ENCODE data around the gene FASTKD3.
"Not testable (repeated sequence)": the region's sequence is repeated elsewhere in the genome, so short reads cannot be mapped to it uniquely, and the experiment has no call there.

Gene FASTKD3, protein sequence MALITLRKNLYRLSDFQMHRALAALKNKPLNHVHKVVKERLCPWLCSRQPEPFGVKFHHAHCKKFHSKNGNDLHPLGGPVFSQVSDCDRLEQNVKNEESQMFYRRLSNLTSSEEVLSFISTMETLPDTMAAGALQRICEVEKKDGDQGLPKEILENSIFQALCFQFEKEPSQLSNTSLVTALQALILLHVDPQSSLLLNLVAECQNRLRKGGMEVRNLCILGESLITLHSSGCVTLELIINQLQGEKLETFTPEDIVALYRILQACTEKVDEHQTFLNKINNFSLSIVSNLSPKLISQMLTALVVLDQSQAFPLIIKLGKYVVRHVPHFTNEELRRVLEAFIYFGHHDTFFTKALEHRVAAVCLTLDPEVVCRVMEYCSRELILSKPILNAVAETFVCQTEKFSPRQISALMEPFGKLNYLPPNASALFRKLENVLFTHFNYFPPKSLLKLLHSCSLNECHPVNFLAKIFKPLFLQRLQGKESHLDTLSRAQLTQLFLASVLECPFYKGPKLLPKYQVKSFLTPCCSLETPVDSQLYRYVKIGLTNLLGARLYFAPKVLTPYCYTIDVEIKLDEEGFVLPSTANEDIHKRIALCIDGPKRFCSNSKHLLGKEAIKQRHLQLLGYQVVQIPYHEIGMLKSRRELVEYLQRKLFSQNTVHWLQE

DNA sequence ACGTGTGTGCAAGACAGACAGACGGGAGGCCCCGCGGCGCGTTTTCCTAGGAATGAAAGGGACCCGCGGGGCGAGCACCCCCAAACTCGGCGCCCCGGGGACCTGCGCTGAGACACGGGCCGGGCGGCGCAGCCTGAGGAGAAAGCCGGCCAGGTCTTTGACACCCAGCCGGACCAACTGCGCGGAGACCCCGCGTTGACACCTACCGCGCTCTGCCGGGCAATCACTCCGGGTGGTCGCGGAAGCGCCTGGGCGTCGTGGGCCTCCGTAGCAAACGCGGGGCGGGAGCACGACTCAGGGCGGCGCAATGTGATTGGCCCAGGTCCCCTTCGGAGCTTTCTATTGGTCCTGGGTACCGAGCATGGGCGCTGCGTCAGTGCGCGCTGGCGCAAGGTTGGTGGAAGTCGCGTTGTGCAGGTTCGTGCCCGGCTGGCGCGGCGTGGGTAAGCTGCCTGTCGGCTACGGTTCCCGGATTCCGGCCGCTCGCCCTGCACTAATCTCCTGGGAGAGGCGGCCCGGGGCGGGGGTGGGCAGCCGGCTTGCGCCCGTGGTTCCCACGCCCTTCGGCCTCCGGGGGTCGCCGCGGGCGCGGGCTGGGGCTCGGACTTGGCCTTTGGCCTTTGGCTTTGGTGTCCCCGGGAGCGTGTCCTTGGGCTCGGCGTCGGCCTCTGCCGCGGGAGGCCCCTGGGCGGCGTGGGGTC is at the start of gene FASTKD3, which contains the start of gene MTRR:
Gene FASTKD3, minus strand, starts transcription at position 259 of the 701 bp plus-strand sequence. CDS start 948 bp downstream, outside the sequence.
Gene MTRR, plus strand, starts transcription at position 376 of the 701 bp plus-strand sequence. CDS start 1,647 bp downstream, outside the sequence.
- peak; percentile 90 for DNase-seq

DNA sequence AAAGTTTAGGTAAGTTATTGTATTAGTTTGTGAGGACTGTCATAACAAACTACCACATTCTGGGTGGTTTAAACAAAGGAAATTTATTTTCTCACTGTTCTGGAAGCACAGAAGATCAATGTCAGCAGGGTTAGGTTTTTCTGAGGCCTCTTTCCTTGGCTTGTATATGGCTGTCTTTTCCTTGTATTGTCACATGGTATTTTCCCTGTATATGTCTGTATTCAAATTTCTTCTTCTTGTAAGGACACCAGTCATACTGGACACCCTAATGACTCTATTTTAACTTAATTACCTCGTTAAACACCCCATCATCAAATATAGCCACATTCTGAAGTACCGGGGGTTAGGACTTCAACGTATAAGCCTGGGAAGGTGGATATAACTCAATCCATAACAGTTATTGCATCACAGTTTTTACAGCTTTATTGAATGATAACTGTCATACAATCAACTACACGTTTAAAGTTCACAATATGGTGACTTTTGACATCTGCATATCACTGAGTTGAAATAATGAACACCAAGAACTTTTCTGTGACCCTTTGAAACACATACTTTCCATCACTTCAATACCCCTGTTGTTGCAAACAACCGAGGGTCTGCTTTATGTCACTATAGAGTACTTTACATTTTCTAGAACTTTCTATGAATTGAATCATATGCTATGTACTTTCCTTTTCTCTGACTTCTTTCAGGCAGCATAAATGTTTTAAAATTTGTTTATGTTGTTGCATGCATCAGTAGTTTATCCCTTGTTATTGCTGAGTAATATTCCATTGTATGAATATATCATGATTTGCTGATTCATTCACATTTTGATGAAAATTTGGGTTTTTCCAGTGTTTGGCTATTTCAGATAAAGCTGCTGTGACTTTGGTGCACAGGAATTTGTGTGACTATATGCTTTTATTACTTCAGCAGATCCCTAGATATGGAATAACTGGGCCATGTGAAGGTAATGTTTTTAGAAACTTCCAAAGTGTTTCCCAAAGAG is 48.6 kb upstream of the FASTKD3 start:
- no peak for DNase-seq

DNA sequence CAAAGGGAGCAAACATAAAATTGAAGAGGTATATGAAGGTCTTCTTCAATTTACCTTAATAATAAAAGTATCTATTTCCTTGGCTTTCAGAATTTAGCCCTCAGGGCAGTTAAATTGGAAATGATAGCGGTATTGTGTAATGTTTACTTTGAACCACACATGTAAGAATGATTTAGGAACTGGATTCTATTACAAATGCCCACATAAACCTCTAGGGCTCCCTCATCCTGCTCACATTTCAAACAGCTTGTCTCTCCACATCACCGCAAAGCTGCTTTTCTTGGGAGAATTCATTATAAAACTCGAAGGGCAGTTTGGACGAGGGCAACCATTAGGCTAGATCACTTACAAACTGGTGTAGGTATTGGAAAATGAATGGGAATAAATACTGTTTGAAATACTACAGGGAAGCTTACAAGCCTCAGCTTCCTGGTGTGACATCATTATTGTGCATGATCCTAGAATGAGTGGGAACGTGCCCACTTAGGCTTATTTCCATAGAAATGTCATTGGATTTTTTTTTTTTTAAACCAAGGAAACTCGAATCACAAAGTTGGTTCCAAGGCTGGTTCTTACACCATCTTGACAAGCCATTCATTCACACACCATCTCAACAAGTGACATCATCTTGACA is 47.5 kb upstream of the FASTKD3 start:
- no peak for DNase-seq

GRCh38 chr5:7911429-7911771 is 42.6 kb upstream of the FASTKD3 start:
- DNase-seq = not testable (repeated sequence)

DNA sequence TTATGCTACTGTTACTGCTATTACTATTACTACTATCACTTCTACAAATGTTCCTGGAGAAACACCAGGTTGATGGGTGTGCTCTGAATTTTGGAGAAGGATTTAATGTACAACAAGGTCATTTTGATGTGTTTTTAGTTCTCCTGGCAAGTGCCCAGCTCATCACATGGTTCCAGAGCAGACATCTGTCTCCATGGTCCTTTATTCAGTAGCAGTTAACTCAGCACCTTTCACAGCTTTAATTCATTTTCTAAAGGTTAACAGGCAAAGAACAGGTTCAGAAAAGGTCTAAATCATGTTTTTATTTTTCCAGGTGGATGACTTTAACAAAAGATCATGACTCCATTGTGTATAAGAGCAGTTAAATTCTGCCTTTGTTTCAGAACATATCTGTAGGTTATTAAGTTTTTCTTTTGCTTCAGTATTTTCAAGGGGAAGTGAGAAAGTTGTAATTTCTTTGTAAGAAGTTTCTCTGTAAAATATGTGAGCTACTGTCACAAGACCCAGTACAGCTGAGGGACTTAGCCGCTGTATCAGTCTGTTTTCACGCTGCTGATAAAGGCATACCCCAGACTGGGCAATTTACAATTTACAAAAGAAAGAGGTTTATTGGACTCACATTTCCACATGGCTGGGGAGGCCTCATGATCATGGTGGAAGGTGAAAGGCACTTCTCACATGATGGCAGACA is 42.1 kb upstream of the FASTKD3 start:
- no peak for DNase-seq

GRCh38 chr5:7908317-7908716 is 39.5 kb upstream of the FASTKD3 start:
- DNase-seq = no peak

- no peak for DNase-seq
These were observed 38.8 kb upstream of the FASTKD3 start for GRCh38 chr5:7907612-7908011.

DNA sequence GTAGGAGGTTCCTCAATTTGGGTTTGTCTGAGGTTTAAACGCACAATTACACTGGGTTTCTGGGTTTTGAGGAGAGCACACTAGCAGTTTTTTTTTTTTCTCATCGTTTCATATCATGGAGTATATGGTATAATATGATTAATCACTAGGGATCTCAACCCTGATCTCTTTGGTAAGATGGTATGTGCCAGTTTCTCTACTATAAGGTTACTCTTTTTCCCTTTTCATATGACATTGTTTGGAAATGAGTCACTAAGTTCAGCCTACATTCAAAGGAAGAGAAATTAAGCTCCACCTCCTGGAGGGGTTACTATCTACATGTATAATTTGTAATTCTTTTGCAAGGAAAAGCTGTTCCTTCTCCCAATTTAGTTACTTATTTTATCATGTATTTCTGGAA is 35.3 kb upstream of the FASTKD3 start:
- DNase-seq = no peak

- DNase-seq = no peak
These were observed 34.1 kb upstream of the FASTKD3 start for GRCh38 chr5:7902666-7903625.

- DNase-seq = no peak
These were observed 33.4 kb upstream of the FASTKD3 start for GRCh38 chr5:7902201-7902600.

DNA sequence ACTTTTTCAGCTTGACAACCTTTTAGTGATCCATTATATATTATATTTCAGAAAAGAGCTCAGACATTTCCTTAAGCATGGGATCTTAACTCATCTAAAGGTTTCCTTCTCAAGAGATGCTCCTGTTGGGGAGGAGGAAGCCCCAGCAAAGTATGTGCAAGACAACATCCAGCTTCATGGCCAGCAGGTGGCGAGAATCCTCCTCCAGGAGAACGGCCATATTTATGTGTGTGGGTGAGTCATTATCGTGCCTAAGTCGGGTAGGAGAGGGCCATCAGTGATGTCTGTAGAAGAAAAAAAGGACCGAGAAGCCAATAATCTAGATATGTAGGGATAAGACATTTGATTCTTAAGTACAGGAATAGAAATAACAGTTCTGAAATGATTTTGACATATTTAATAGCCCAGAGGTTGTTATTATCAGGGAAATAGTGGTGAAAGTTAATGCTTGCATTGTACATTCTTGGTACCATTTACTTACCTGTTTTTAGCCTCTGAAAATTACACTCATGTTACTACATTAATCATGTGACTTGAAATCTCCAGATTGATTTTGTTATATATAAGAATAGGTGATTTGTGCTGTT is 28.3 kb upstream of the FASTKD3 start:
- DNase-seq = peak; percentile 17

DNA sequence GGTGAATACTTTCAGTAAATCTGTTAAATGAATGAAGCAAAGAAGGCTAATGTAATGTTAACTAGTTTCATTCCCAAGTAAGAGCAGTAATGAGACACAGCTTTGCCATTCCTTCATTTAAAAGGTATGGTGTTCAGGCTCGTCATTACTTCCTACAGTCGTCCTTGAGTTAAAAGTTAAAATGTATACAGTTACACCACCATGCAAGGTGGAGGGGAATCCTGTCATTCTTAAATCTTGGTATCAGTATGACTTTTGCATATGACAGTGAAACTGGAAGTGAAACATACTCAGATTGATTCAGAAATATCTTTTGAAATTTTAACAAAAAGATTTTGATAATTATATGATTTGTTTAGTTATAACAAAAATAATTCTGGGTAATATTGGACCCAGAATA is 26.0 kb upstream of the FASTKD3 start:
- DNase-seq = no peak

- no peak for DNase-seq
These were observed 25.6 kb upstream of the FASTKD3 start for GRCh38 chr5:7894439-7894838.

DNA sequence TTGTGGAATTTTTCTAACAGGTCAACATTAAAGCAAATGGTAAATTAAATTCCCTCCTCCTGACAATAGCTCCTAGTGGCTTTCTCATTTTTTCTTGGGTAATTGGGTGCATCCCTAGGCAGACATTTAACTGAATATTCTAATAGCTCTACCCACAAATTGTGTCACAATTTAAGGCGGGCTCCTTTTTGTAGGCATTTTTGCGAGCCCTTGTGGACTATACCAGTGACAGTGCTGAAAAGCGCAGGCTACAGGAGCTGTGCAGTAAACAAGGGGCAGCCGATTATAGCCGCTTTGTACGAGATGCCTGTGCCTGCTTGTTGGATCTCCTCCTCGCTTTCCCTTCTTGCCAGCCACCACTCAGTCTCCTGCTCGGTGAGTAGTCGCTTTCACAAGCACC is 20.1 kb upstream of the FASTKD3 start:
- no peak for DNase-seq

DNA sequence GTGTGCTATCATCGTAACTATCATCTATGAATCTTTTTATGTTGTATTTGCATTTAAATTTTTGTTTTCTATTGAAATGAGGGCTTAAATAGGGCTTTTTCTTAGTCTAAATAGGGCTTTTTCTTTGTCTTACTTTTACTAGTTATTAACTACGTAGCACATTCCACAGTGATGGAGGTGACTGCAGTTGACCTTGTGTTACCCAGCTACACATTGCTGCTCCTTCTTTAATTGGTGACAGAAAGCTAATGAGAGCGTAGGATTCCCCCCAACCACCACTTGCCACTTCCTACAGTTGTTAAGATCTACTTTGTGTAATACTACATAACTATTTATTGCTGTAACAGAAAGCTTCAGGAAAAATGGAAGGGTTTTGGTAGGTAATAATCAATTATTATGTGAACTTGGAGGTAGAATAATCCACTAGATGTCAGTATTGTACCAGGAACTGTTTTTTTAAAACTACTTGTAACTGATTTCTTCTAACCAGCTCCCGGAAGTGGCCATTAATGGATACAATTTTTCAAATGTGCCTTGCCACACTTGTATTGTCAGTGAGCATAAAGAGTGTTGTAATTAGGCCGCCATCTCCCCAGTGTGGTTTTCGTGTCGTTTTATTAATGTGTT is 18.1 kb upstream of the FASTKD3 start:
- DNase-seq = no peak

- DNase-seq = no peak
These were observed 15.8 kb upstream of the FASTKD3 start for GRCh38 chr5:7884491-7885267.

DNA sequence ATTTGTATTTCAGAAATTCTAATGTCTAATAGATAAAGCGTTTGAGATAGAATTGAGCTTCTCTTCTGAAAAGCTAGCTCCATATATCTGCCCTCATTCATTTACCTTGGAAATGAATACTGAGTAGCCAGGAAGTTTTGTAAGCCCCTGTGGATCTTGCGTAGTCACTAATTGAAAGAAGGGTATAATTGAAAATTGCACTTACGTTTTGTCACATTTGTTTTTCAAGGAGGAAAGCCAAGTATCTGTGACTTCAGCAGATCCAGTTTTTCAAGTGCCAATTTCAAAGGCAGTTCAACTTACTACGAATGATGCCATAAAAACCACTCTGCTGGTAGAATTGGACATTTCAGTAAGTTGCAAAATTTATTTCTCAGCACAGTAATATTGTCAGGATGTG is 14.1 kb upstream of the FASTKD3 start:
- no peak for DNase-seq

GRCh38 chr5:7881816-7882215 is 13.0 kb upstream of the FASTKD3 start:
- no peak for DNase-seq
